ENCODE measurements around the gene UBAP2L. TPM values are rescaled to one million over a fixed set of nuclear protein-coding genes. Genes with fewer than 3 reads are reported as not detected.

The UBAP2L gene
- total RNA-seq, 1 donor from 2014 or later, result 218 TPM

GRCh38 chr1:154179946-154180687, 40.6 kb upstream of the UBAP2L start:
- DNase-seq (ENCODE audit: low read depth), result no peak
- H3K27ac ChIP-seq (ENCODE audit: low read depth, low read length), result no peak overlapping the region

GRCh38 chr1:154181944-154182343, 38.8 kb upstream of the UBAP2L start:
- H3K4me1 Mint-ChIP-seq (ENCODE audit: low read depth, unreplicated experiment), result peaks cover 45% of the 10 kb centered on the region
- TF ChIP-seq CTCF (IDR thresholded peaks at IDR 0.05; ENCODE audit: insufficient read depth, low read depth, low read length), result no peak
- TF ChIP-seq EZH2 (IDR thresholded peaks at IDR 0.05; ENCODE audit: insufficient read depth, low read length), result no peak
- peaks cover 62% of the 10 kb centered on the region for H3K79me2 ChIP-seq (ENCODE audit: insufficient read depth, low read length)
- FAIRE-seq, result no peak
- H3K27ac ChIP-seq (ENCODE audit: low read depth, low read length), result peak overlapping the region; percentile 79
- H3K4me3 Mint-ChIP-seq (ENCODE audit: unreplicated experiment), result peak overlapping the region; percentile 100
- no peaks in the 10 kb centered on the region for H3K9me3 ChIP-seq (ENCODE audit: insufficient read depth, low read depth, low read length)
- peaks cover 2% of the 10 kb centered on the region for H3K9me3 Mint-ChIP-seq (ENCODE audit: unreplicated experiment)
- no peaks in the 10 kb centered on the region for H3K27me3 Mint-ChIP-seq (ENCODE audit: low read depth, unreplicated experiment)
- peaks cover 4% of the 10 kb centered on the region for H3K36me3 Mint-ChIP-seq (ENCODE audit: low read depth, unreplicated experiment)
- H3K27me3 ChIP-seq (ENCODE audit: insufficient read depth, low read length), result peaks cover 2% of the 10 kb centered on the region
- peak overlapping the region; percentile 94 for H3K4me2 ChIP-seq (ENCODE audit: low read length)
- H3K9ac ChIP-seq (ENCODE audit: low read length), result peak overlapping the region; percentile 94
- no peak for DNase-seq (ENCODE audit: low read depth)
- H3K4me1 ChIP-seq (ENCODE audit: insufficient read depth, low read length), result peaks cover 44% of the 10 kb centered on the region
- peaks cover 11% of the 10 kb centered on the region for H3K36me3 ChIP-seq (ENCODE audit: insufficient read depth, low read length)
- H3K4me3 ChIP-seq (ENCODE audit: insufficient read depth, low read depth, low read length), result peak overlapping the region; percentile 99
- H4K20me1 ChIP-seq (ENCODE audit: insufficient read depth, low read length), result peaks cover 59% of the 10 kb centered on the region
- H2AFZ ChIP-seq (ENCODE audit: low read depth, low read length), result no peak overlapping the region
- H3K27ac Mint-ChIP-seq (ENCODE audit: unreplicated experiment), result peak overlapping the region; percentile 98

More at GRCh38 chr1:154179946-154180687, 40.6 kb upstream of the UBAP2L start:
- Mint-ChIP-seq H3K4me3 (ENCODE audit: unreplicated experiment) (peak overlapping the region; percentile 76), H3K9me3 (ENCODE audit: unreplicated experiment) (peaks cover 2% of the 10 kb centered on the region), H3K27me3 (ENCODE audit: low read depth, unreplicated experiment) (no peaks in the 10 kb centered on the region), H3K27ac (ENCODE audit: unreplicated experiment) (peak overlapping the region; percentile 73), H3K4me1 (ENCODE audit: low read depth, unreplicated experiment) (peaks cover 57% of the 10 kb centered on the region), H3K36me3 (ENCODE audit: low read depth, unreplicated experiment) (peaks cover 4% of the 10 kb centered on the region)
- FAIRE-seq, result no peak
- Histone ChIP-seq H3K4me1 (ENCODE audit: insufficient read depth, low read length) (peaks cover 44% of the 10 kb centered on the region), H3K79me2 (ENCODE audit: insufficient read depth, low read length) (peaks cover 80% of the 10 kb centered on the region), H3K4me2 (ENCODE audit: low read length) (peak overlapping the region; percentile 94), H3K27me3 (ENCODE audit: insufficient read depth, low read length) (no peaks in the 10 kb centered on the region), H3K36me3 (ENCODE audit: insufficient read depth, low read length) (peaks cover 19% of the 10 kb centered on the region), H4K20me1 (ENCODE audit: insufficient read depth, low read length) (peaks cover 77% of the 10 kb centered on the region), H2AFZ (ENCODE audit: low read depth, low read length) (no peak overlapping the region), H3K9me3 (ENCODE audit: insufficient read depth, low read depth, low read length) (no peaks in the 10 kb centered on the region), H3K4me3 (ENCODE audit: insufficient read depth, low read depth, low read length) (peak overlapping the region; percentile 51), H3K9ac (ENCODE audit: low read length) (peak overlapping the region; percentile 33)
- TF ChIP-seq EZH2 (IDR thresholded peaks at IDR 0.05; ENCODE audit: insufficient read depth, low read length) (no peak), CTCF (IDR thresholded peaks at IDR 0.05; ENCODE audit: insufficient read depth, low read depth, low read length) (no peak)
